PFSK-1 (cell line): ENCODE measurements around the gene TIAM1.

Source experiments
- POLR2AphosphoS5 ChIP-seq: IDR thresholded peaks from 2 replicates; pipeline ENCODE4 v1.6.1; 2012; ENCODE audit warnings: low read depth, mild to moderate bottlenecking, control low read depth, low read length, moderate library complexity
- TAF1 ChIP-seq: IDR thresholded peaks from 2 replicates; pipeline ENCODE4 v1.6.1; 2012; ENCODE audit warnings: low read length, control low read depth, borderline replicate concordance; ENCODE audit not compliant: insufficient read depth
- TF ChIP-seq, protein P1 (sequence below), 2 experiments: IDR thresholded peaks; 2 replicates each; pipeline versions ENCODE4 v1.6.1 to v1.8.0; 2011 to 2012; ENCODE audit warnings: low read depth in 2 of 2, low read length in 2 of 2, control low read depth in 1 of 2, inconsistent platforms in 1 of 2, mild to moderate bottlenecking in 1 of 2, moderate library complexity in 1 of 2; ENCODE audit not compliant: insufficient read depth in 1 of 2

DNA sequence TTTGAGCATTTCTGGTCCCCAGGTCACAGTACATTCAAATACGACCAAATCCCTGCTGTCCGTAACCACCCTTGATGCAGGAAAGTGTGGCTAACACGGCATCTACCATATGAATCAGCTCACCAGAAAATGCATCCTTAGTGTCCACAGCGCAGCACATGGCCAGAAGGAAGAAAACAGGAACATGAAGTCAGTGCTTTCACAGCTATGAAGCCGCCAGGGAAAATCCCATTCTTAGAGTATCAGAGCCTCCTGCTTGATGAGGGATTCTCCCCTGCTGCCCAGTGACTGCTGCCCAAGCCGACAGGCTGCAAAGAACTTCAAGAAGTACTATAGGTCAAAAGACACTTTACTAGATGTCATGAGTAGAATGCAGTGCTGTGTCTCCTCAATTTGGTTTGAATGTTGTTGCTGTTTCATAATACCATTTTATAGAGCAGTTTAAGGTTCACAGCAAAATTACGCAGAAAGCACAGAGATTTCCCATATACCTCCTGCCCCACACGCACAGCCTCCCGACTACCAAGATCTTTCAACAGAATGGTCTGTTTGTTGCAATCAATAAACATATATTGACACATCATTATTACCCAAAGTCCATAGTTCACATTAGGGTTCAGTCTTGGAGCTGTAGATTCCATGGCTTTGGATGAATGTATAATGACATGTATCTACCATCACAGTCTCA, 14.5 kb downstream of the TIAM1 start:
- TF ChIP-seq POLR2AphosphoS5 (no peak), TAF1 (no peak)
- TF ChIP-seq, protein P1, sequence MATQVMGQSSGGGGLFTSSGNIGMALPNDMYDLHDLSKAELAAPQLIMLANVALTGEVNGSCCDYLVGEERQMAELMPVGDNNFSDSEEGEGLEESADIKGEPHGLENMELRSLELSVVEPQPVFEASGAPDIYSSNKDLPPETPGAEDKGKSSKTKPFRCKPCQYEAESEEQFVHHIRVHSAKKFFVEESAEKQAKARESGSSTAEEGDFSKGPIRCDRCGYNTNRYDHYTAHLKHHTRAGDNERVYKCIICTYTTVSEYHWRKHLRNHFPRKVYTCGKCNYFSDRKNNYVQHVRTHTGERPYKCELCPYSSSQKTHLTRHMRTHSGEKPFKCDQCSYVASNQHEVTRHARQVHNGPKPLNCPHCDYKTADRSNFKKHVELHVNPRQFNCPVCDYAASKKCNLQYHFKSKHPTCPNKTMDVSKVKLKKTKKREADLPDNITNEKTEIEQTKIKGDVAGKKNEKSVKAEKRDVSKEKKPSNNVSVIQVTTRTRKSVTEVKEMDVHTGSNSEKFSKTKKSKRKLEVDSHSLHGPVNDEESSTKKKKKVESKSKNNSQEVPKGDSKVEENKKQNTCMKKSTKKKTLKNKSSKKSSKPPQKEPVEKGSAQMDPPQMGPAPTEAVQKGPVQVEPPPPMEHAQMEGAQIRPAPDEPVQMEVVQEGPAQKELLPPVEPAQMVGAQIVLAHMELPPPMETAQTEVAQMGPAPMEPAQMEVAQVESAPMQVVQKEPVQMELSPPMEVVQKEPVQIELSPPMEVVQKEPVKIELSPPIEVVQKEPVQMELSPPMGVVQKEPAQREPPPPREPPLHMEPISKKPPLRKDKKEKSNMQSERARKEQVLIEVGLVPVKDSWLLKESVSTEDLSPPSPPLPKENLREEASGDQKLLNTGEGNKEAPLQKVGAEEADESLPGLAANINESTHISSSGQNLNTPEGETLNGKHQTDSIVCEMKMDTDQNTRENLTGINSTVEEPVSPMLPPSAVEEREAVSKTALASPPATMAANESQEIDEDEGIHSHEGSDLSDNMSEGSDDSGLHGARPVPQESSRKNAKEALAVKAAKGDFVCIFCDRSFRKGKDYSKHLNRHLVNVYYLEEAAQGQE (IDR thresholded peaks at IDR 0.05; ENCODE audit: insufficient read depth in 1 of 2, low read depth in 2 of 2, low read length in 2 of 2): no peak
